ENCODE measurements around the gene RPS10.
"Not testable (repeated sequence)": the region's sequence is repeated elsewhere in the genome, so short reads cannot be mapped to it uniquely, and the experiment has no call there.

Gene RPS10

DNA sequence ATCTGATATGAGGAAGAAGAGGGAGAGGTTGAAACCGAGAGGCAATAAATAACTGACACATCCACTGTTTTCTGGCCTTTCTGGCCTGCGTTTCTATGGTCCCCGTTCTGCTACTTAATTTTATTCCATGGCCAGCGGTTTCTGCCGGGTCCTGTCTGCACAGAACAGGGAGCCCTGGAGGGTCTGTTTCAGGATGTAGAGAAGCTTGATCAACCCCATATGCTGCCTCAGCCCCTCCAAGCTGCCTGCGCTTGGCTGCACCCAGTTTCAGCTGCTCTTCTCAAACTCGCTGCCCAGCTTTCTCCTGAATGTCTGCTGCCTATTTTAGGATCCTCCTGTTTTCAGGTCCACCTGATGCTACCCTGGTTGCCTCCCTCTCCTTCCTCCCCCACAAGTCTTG lies 21.5 kb upstream of the RPS10 start:
- no peak for DNase-seq

DNA sequence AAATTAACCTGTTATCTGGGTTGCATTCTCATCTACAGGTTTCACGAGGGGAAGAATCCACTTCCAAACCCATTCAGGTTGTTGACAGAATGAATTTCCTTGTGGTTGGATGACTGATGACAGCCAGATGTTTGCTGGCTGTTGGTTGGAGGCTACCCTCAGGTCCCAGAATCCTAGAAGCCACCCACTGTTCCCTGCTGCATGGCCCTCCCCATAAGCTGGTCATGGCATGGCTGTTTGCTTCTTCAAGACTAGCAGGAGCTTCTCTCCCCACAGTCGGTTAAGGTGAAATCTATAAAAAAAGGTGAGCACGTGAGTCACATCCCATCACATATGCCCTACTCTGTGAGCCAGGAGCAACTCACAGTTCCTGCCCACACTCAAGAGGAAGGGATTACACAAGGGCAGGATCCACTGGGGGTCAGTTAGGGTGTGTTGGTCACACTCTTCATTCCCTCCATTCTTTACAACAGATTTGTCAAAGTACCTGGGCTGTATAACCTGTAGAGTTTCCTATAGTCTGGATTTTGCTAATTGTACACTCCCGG lies 19.5 kb upstream of the RPS10 start:
- no peak for DNase-seq

DNA sequence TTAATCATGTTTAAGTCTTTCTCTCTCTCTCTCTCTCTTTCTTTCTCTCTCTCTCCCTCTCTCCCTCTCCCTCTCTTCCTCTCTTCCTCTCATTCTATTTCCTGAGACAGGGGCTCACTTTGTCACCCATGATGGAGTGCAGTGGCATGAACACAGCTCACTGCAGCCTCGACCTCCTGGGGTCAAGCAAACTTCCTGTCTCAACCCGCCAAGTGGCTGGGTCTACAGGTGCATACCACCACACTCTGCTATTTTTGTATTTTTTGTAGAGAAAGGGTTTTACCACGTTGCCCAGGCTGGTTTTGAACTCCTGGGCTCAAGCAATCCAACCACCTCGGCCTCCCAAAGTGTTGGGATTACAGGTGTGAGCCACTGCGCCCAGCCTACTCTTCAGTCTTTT lies 15.7 kb upstream of the RPS10 start:
- DNase-seq, result no peak

DNA sequence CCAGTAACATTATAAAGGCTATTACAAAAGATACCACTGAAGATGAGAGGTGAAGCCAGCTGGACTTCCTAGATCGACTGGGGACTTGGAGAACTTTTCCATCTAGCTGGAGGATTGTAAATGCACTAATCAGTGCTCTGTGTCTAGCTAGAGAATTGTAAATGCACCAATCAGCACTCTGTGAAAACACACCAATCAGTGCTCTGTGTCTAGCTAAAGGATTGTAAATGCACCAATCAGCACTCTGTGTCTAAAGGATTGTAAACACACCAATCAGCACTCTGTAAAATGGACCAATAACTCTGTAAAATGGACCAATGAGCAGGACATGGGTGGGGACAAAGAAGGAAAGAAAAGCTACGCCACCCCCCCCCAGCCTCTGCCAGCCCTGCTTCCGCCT lies 13.6 kb upstream of the RPS10 start:
- no peak for DNase-seq

DNA sequence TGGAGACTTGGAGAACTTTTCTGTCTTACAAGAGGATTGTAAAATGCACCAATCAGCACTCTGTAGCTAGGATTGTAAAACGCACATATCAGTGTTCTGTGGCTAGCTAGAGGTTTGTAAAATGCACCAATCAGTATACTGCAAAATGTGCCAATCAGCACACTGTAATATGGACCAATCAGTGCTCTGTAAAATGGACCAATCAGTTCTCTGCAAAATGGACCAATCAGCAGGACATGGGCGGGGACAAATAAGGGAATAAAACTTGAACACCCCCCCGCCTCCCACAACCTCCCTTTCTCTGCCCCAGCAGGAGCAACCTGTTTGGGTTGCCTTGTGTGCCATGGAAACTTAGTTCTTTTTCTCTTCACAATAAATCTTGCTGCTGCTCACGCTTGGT lies 12.8 kb upstream of the RPS10 start:
- DNase-seq, result no peak

DNA sequence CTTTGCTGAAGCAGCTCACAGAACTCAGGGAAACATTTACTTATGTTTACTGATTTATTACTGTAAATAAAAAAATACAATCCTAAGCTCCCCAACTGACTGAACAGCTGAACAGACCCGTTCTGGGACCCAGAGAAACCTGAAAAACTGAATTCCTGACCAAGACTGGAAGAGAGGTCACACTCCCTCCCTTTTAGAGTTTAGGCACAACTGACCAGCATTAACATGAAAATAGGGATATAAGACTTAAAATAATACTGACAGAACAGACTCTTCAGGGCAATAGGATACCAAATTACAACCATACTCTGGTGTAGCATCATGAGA lies 11.7 kb upstream of the RPS10 start:
- DNase-seq, result no peak

DNA sequence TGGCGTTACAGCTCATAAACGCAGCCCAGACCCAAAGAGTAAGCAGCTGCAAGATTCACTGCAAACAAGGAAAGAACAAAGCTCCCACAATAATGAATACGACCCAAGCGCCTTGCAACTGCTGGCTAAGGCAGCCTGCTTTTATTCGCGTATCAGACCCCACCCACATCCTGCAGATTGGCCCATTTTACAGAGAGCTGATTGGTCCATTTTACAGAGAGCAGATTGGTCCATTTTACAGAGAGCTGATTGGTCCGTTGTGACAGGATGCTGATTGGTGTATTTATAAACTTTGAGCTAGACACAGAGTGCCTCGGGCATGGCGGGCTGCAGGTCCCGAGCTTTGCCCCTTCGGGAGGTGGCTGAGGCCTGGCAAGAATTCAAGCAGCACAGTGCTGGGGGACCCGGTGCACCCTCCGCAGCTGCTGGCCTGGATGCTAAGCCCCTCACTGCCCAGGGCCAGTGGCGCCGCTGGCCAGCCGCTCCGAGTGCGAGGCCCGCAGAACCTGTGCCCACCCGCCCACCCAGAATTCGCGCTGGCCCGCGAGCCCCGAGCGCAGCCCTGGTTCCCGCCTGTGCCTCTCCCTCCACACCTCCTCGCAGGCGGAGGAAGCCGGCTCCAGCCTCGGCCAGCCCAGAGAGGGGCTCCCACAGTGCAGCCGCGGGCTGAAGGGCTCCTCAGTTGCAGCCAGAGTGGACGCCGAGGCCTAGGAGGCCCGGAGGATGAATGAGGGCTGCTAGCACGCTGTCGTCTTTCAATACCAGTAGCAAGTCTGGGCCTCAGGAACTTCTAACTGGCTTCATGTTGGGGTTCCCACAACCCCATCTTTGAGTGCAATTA lies 11.2 kb upstream of the RPS10 start:
- no peak for DNase-seq

DNA sequence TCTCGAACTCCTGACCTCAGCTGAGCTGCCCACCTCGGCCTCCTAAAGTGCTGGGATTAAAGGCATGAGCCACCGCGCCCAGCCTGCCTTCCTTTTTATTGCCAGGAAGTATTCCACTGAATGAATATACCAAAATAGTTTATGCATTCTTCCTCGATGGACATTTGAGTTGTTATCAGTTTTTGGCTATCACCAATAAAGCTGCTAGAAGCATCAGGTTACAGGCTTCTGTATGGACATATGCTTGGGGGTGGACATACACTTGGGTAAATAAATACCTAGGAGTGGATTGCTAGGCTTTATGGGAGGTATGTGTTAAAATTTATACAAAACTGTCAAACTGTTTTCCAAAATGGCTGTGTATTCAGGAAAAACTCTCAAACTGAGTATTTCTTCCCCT lies 10.0 kb upstream of the RPS10 start:
- DNase-seq, result no peak

DNA sequence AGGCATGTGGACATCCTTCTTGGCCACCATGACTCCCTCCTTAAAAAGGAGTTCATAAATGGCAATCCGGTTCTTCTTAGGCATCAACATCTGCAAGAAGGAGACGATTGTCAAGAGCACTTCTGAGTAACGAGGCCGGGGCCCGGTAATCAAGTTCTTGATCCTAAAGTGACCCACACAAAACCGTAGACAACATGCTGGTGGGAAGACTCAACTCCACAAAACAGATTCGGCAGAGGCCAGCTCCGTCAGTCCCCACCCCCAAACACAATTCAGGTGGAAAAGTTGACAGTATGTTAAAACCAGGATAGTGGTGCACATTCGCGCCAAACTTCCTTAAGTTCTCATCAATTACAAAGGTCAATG lies 754 bp downstream of the RPS10 start:
- DNase-seq, result no peak

DNA sequence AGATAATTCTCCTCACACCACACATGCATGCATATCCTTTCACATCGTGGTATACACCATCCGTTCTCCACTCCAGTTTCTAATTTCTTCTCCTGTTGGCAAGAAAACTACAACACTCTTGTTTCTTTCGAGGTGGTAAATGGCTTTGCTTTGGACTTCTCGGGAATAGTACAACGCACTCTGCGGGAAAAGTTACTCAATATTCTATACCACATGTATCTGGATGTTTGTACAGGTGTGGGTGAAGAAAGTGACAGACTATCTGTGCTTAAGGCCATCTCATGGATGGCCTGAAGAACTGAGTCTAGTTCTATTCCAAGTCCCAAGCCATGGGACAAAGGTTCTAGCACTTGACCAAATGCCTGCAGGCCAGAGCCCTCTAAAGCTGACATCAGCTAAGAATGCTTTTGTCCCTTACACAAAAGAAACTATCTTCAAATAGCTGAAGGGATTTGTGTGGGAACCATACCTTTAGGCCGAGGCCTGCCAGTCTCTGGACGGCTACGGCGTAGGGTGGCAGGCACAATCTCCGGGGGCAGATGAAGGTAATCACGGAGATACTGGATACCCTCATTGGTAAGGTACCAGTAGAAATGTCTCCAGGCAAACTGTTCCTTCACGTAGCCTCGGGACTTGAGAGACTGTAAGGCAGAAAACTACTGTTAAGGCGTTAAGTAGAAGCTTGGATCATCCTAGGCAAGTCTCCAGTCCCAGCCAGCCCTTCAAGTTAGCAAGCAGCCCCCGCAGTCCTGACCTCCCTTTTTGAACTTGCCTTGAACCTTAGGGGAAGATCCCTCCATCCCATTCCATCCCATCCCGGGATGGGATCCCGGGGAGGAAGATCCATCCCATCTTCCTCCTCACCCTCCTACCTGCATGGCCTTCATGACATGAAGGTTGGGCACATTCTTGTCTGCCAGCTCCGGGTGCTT lies 1.4 kb downstream of the RPS10 start:
- DNase-seq, result no peak

DNA sequence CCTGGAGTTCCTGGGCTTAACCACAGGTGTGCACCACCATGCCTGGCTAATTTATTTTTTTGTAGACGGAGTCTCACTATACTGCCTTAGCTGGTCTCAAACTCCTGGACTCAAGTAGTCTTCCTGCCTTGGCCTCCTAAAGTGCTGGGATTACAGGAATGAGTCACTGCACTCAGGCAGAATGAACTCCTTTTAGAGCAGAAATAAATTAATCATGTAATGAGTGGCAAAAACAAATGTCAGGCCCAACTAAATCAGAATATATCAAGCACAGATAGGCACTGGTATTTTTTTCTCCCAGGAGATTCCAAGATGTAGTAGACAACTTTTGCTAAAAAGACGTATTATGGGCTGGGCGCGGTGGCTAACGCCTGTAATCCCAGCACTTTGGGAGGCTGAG lies 2.6 kb downstream of the RPS10 start:
- no peak for DNase-seq

DNA sequence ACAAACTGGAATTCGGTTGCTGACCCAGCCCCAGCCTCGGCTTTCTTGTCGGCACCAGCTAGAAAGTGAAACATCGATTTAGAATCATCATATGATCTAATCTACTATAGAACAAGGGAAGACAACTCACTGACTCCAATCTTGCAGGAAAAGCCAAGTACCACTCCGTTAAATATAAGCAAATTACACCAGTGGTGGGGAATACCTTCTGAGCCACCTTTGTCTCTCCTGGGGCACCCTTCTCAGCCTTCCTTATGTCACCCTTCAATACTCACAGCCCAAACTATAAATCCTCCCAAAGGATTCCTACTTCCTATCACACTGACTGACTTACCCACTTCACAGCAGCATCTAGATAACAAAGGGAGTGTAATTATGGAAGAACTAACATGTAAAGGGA lies 7.5 kb downstream of the RPS10 start:
- DNase-seq, result no peak

DNA sequence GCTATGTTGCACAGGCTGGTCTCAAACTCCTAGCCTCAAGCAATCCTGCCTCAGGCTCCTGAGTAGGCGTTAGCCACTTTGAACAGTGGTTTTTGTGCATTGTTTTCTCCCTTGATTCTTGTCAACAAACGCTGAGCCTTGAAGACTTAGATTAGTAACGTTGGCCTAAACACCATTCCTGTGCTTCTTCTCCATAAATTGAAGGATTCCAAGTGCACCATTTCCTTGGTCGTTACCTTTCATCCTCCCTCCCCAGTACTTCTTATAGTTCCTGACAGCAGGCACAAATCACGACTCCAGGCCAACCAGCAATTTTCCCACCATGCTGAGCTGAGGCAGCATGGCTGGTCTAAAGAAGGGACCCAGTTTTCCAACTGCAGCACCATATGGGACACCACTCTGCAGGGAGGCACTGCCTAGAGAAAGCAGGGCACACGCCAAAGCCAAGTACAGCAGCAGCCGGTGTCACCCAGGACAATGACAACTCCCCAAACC lies 8.9 kb downstream of the RPS10 start:
- no peak for DNase-seq

DNA sequence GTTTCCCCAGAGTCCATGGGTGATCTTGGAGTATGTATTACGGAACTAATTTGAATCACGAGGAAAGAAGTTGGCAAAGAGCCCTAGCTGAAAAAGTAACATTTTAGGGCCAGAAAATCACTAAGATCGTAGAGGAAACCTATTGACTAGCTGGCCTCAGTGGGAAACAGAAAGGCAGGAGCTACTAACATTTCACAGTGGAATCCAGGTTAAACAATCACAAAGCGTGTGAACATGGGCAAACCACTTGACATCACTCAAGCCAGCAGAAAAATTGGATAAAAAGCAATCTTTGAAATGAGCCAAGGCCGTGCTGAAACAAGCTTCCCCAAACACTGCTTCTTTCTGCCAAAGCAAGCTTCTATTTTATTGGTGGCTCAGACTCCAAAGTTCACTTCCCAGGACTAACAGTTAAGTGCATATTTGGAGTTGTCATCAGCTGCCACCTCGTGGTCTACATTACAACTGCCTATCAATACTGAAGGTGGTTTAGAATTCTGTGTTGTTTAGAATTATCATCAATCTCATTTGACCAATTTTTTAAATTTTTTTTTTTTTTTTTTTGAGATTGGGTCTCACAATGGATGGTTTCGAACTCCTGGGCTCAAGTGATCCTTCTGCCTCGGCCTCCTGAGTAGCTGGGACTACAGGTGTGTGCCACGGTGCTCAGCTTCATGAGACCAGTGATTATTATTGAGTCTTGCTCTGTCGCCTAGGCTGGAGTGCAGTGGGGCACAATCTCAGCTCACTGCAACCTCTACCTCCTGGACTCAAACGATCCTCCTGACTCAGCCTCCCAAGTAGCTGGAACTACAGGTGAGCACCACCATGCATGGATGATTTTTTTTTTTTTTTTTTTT lies 10.6 kb downstream of the RPS10 start:
- DNase-seq, result peak in 4 of 5 donors; percentile 23 to 48 (median 31)

DNA sequence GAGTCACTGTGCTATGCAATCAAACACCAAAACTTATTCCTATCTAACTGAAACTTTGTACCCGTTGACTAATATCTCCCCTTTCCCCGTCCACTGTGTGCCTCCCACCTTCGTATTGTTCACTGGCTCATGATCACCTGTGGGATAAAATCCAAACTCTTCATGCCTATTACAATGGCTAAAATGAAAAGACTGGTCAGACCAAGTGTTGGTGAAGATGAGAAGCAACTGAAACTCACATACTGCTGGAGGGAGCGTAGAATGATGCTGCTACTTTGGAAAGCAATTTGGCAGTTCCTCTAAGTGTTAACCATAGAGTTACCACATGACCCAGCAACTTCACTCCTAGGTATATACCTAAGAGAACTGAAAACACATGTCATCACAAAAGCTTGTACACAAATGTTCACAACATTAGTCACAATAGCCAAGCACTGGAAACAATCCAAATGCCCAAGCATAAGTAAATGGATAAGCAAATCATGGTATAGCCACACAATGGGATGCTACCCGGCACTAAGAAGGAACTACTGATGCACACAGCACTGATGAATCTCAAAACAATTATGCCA lies 13.1 kb downstream of the RPS10 start:
- DNase-seq, result no peak

DNA sequence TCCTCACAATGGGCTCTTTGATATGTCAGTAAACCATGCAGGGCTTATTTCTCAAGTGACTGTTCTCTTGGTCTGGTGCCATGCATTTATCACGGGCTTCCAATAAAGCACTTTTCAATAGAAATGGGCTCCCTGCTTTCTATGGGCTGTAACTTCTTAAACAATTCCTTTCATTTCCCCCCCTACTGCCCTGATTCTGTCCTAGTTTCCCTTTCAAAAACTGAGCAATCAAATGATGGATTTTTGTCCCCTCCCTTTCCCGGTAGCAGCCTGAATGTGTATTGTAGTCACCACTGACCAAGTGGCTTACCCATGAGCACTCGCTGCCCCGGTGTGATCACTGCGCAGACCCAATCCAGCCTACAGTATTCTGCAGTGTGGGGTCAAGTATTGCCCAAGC lies 13.9 kb downstream of the RPS10 start:
- DNase-seq, result no peak

DNA sequence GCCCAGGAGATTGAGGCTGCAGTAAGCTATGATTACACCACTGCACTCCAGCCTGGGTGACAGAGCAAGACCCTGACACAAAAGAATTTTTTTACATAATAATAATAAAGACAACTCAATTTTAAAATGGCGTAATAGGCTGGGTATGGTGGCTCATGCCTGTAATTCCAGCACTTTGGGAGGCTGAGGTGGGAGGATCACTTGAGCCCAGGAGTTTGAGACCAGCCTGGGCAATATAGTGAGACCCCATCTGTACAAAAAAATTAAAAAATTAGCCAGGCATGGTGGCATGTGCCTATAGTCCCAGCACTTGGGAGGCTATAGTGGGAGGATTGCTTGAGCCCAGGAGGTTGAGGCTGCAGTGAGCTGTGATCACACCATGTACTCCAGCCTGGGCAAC lies 18.0 kb downstream of the RPS10 start:
- not testable (repeated sequence) for DNase-seq

DNA sequence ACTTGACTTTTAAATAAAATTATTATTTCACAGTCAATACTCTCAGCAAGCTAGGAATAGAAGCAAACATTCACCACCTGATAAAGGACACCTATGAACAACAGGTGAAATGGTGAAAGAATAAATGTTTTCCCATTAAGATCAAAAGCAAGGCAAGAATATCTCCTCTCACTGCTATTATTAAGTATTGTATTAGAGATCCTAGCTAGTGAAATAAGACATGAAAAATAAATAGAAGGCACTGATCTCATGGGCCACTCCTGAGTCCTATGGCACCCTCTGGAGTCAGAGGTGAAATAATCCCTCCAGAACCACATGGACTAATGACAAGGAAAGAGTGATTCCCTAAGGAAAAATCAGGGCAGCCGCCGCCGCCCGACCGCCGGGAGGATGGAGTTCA lies 29.4 kb downstream of the RPS10 start:
- no peak for DNase-seq

DNA sequence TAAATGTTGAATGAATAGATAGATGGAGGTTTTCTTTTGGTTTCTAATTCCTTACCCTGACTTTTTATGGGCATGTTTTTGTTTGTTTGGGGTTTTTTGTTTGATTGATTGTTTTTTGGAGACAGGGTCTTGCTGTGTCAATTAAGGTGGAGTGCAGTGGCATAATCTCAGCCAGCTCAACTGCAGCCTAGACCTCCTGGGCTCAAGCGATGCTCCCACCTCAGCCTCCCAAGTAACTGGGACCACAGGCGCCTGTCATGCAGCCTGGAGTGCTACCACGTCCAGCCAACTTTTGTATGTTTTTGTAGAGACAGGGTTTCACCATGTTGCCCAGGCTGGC lies 31.9 kb downstream of the RPS10 start:
- DNase-seq, result no peak

DNA sequence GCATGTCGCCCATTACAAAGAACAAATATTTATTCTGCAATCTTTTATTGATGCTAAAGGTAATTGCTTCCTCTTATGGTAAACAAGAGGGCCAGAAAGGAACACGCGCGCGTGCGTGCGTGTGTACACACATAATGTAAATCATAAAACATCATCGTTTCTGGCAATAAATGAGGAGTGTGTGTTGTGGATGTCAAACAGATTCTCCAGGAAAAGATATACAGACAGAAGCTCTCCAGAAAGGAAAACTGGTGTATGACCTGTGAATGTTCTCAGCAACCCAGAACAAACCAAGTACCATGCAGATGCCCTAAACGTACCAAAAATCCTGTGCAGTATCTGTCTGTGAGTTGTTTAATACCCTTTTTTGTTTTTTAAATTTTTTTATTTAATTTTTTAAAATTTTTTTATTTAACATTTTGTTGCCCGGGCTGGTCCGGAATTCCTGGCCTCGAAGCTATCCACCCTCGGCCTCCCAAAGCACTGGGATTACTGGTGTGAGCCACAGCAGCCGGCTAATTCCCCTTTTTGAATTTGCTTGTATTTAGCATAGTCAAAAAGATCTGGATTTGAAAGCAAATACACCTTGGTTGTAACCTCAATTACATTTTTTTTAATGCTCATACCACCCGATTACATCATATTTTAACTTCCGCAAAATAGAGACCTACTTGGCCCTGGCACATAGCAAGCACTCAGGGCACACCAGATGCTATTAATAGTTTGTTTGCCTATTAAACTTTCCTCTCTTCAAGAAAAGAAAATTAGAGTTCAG lies 32.5 kb downstream of the RPS10 start:
- no peak for DNase-seq

DNA sequence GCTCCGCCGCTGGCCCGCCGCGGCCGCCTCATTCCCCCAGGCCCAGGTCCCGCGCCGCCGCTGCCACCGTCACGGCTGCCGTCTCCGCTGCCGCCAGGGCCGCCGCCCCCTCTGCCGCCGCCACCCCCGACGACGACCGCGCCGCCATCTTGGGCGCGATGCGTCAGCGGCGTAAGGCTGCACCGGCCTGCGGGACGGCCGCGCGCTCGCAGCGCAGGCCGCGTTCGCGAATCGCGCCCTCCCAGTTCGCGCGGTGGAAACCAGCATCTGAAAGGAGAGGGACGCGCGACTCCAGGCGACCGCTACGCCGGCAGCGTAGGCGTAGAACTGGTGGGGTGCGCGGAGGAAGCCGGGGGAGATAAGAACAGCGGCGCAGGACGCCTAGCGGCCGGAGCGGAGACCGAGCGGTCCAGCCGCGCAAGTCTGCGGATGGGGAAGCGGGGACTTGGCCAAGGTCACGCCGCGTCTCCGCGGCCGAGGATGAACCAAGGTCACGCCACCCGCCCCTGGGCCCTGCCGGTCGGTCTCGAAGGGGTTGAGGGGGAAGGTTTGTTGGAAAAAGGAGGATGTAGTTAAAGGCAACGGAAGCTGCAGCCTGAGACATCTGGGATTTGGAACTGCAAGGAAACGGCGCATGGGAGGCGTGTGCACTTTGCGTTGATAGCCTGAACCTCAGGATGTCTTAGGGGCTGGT lies 33.2 kb downstream of the RPS10 start, which contains the start of gene NUDT3:
TSS of gene NUDT3 (minus strand) at position 173 of the 694 bp plus-strand sequence. CDS start 307 bp downstream, outside the sequence.
- DNase-seq, result peak; percentile 86 to 97 (median 90)

Measured in T-helper 1 cell (primary cell).